NCI-H774 (cell line): ENCODE results near the gene RNF166.

Source experiments
- DNase-seq: peaks from one replicate; lab custom pipeline; 2025; lab: John Stamatoyannopoulos, UW

RNF166 gene

GRCh38 chr16:88692861-88693260 lies 13.3 kb downstream of the RNF166 start:
- DNase-seq: no peak

GRCh38 chr16:88691924-88692560 lies 14.2 kb downstream of the RNF166 start:
- no peak for DNase-seq

- DNase-seq: no peak
These were observed 14.9 kb downstream of the RNF166 start for GRCh38 chr16:88691129-88691813.

DNA sequence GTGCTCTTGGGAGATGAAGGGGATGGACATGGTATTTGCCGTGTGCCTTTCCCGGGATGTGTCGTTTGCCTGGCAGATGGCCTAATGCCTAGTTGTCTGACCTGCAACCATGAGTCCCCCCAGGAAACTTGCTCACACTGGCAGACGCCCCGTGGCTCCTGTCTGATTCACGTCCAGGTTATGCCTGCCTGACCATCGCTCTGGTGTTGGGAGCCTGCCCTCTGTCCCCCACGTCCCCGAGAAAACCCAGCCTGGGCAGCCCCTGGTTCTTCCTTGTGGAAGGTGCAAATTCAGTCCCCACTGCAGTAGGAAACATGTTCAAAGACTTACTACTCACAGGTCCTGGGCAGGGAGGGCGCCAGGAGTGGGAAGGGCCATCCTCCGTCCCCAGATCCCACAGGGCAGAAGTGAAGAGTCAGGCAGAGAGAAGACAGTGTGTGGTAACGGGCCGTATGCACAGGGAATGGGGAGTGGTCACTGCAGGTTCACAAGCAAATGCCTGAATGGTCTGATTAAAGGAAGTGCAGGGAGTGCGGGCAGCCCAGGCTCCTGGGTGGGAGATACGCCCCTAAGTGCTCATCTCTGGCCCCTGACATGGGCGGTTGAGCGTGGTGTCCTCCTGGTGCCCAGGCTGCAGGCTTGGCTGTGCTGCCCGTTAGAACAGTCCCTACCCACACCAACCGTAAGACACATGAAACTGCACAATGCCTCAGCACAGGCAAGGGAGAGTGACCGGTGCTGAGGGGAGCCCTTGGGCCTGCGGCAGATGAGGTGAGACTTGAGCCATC lies 15.7 kb downstream of the RNF166 start:
- DNase-seq: no peak

DNA sequence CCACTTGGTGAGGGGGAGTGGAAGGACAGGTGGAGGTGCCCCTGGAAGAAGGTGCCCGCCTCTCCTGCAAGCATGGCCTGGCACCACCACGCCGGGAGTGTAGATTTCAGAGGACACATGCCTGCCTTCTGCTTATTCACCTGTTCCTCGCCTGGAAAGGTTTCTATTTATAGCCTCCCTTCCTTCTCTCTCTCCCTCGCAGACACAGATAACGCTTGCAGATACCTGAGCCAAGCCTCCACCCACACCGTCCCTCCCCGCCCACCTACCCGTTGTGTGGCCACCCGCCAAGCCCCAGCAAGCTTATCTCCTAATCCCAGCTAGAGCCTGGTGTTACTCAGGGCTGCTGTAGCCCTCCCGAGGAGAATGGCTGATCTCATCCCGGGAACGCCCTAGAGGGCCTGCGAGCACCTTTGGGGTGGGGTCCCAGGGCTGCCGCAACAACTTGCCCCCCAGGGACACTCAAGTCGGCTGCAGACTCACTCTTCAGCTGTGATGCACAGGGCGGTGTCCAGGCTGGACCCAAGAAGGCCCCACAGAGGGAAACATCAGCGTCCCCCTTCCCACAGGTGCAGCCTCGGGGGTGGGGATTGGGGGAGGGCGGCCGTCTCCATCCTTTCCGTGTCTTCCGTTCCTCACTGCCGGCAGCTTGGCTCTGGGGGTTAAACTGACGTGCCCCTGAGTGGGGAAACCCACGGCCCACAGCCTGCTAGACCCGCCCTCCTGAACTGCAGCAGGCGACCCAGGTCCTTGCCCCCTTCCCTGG lies 18.0 kb downstream of the RNF166 start:
- DNase-seq: no peak

GRCh38 chr16:88687676-88688012 lies 18.6 kb downstream of the RNF166 start:
- no peak for DNase-seq

GRCh38 chr16:88687254-88687576 lies 19.0 kb downstream of the RNF166 start:
- DNase-seq: no peak

DNA sequence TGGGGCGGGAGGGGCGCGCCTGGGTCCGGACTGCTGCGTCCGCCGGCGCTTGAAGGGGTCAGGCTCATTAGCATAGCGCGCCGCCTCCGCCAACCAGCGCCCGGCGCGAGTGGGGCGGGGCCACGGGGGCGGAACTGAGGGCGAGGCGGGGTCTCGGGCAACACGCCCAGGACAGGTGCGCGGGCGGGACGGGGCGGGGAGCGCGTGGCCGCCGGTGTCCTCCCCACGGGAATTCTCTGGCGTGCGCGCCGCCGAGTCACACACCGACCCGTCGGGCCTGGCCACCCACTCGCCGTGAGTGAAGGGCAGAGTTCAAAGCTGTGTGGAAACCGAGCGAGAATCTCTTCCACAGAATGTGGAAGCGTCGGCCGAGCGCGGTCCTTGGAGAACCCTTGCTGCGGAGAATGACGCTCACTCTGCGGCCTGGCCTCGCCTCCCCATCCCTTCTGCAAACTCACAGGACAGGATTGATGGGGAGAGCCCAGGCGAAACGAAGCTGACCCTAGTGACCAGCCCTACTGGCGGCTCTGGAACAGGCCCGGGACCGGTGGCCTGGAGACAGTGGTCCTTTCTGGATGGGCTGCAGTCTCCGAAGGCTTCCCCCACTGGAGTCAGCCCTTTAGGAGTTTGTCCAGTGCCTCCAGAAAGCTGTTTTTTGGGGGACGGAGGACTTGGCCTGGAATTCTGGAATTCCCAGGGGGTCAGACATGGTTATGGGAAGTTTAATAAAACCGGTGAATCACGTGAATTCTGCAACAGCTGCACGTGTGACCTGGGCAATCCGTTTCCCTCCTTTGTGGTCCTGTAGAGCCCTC lies 19.6 kb downstream of the RNF166 start, which contains the start of gene SNAI3:
TSS of gene SNAI3 (minus strand) at position 69 of the 815 bp plus-strand sequence. CDS start 101 bp downstream, outside the sequence.
- peak; percentile 65 for DNase-seq

- peak; percentile 5 for DNase-seq
These were observed 20.2 kb downstream of the RNF166 start for GRCh38 chr16:88686062-88686438.

DNA sequence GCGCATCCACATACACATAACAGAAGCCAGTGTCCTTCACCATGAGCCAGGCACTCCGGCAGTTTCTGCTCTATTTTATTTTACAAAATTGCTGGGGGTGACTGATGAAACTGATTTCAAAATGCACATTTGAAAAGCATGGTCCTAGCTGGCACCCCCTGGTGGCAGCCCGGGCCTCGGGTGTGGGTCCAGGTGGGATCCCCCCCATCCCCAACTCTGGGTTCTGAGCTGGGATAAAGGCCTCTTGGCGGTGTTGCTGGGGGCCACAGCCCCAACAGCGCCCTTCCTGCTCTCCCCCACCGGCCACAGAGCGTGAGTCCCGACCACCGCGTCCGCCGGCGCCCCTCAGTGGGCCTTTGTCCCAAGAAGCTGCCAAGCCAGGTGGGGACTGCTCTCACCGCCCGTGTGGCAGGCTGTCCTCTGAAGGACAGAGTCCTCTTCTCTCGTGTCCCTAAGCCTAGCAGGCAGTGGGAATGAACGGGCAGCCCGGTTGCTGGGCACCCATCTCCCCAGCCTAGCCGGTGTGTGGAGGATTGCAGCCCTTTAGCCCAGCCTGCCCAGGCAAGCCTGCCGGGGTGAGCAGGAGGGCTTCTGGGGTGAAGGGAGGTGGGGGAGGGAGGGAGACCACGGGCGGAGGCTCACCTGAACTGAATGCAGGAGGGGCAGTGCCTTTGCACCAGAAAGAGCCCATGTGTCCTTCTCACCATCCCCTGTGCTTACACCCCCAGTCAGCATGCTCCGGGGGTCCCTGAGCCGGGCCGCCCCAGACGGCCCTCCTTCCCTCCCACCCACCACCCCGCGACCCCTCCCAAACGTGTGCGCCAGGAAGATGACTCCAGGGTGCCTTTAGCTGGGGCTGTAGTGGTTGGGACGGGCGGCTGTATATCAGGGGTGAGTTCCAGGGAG lies 20.8 kb downstream of the RNF166 start:
- DNase-seq: no peak

DNA sequence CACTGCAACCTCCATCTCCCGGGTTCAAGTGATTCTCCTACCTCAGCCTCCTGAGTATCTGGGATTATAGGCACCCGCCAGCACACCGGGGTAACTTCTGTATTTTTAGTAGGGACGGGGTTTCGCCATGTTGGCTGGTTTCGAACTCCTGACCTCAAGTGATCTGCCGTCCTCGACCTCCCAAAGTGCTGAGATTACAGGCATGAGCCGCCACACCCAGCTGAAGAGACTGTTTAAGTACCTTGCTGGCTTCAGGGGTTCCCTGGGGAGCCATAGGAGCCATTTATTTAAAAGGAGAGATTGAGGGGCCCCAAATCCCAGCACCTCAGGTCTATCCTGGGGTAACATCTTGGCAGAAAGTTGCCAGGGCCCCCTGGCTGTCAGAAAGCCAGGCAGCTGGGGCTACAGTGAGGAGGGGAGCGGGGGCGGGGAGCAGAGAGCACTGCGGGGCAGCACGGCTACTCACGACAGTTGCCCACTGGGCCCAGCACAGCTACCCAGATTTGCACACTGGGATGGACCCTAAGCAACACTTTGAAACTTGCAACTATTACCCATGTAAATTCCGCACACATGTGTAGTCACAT lies 21.5 kb downstream of the RNF166 start:
- peak; percentile 0 for DNase-seq

GRCh38 chr16:88681709-88682451 lies 24.3 kb downstream of the RNF166 start:
- DNase-seq: no peak

- no peak for DNase-seq
These were observed 25.0 kb downstream of the RNF166 start for GRCh38 chr16:88681084-88681680.

- DNase-seq: no peak
These were observed 25.6 kb downstream of the RNF166 start for GRCh38 chr16:88680554-88681083.

DNA sequence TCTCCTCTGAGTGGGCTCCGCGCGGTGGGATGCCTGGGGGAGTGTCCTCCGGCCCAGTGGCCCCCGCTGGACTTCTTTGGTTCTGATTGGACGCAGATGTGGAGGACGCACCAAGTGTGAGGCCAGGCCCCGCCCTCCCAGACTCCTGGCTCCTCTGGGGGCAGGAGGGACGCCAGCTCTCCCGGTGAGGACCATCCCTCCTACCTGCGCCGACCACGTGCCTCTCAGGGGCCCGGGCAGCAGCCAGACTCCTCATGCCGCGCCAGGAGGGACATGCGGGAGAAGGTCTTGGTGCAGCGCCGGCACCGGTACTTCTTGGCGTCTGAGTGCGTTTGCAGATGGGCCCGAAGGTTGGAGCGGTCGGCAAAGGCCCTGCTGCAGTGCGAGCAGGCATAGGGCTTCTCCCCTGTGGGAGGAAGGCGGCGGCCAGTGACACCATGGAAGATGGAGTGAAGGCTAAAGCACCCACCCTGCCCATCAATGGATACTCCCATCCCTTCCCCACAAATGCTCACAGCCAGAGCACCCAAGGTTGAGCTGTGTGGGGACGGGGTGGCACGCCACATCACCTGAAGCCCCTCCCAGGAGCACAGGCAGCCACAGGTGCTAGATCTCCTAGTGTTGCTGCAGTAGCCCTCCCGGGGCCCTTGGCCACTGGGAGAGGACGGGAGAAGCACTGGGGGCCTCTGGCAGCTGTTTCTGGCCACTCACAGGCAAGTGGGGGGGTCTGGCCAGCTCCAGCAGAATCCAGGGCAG lies 27.8 kb downstream of the RNF166 start:
- DNase-seq: no peak

DNA sequence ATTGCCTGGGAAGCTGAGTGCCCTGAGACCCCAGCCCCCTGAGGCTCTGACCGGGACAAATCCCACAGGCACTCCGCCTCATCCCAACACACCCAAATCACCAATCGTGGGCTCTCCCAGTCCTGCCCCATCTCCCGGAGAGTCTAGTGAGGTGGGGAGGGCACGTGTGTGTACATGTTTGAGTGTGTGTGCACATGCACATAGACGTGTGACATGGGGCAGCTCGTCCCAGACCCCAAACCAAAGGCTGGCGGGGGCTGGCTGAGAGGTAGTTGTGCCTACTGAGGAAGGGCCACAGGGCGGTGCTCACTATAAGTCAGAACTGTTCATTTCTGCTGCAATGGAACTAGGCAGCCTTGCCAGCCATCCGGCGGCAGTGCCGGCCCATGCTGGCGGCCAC lies 28.5 kb downstream of the RNF166 start:
- no peak for DNase-seq

DNA sequence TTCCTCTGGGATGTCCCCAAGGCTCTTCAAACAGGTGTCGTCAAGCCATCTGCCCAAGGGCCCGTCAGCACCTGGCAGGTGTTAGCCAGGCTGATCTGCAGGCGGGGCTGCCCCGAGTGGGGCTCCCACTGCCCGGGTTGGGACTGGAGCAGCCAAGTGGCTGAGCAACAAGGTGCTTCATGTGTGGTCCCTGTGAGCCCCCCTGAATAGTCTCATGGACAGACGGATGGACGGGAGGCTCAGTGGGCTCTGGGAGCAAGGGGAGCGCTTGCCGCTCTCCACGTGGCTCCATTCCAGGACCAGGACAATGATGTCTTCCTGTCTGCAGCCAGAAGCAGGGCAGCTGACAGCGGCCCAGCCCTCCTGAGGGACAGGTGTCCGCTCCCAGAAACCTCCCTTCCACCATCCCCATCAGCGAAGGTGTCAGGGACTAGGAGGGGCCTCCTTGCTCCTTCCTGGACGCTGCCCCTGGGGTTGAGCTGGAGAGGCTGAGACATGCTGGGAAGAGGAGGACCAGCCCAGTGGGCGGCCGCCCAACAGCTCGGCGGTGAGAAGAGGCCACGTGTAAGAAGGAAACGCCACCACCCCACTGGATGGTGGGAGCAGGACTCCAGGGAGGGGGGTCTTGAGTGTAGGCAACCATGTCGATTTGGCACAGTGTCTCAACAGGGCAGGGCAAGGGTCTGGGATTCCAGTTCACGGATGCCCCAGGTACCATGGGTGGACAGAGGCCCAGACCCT lies 29.5 kb downstream of the RNF166 start:
- DNase-seq: no peak
